GM21528 (cell line): ENCODE data around the gene C11orf68.

Experiments used
- ATAC-seq: cut with Tn5 transposase; IDR thresholded peaks from one replicate; pipeline ENCODE4 v1.9.1; 2021; ENCODE audit warnings: mild to moderate bottlenecking, moderate library complexity; ENCODE audit not compliant: unreplicated experiment, low FRiP score

C11orf68 gene

GRCh38 chr11:65873318-65874156, 45.3 kb downstream of the C11orf68 start:
- peak; percentile 63 for ATAC-seq

GRCh38 chr11:65872586-65873317, 46.1 kb downstream of the C11orf68 start, which contains the start of gene EFEMP2:
Gene EFEMP2, minus strand, starts transcription at chr11:65872800. Its CDS starts 446 bp downstream, at chr11:65872354.
- no peak for ATAC-seq

GRCh38 chr11:65871811-65872548, 46.9 kb downstream of the C11orf68 start:
- no peak for ATAC-seq

GRCh38 chr11:65870706-65871681, 47.9 kb downstream of the C11orf68 start:
- no peak for ATAC-seq

GRCh38 chr11:65870307-65870658, 48.6 kb downstream of the C11orf68 start:
- ATAC-seq: no peak

- no peak for ATAC-seq
Observed at GRCh38 chr11:65869643-65870306, 49.1 kb downstream of the C11orf68 start.

- ATAC-seq: no peak
Observed at GRCh38 chr11:65868907-65869306, 50.0 kb downstream of the C11orf68 start.

- no peak for ATAC-seq
Observed at GRCh38 chr11:65868076-65868667, 50.7 kb downstream of the C11orf68 start.

- no peak for ATAC-seq
Observed at GRCh38 chr11:65867284-65868071, 51.4 kb downstream of the C11orf68 start.
